C4-2B (cell line): ENCODE measurements around the gene OR10Z1.

Experiments used
- H3K27ac ChIP-seq: fragments of 450-650 bp; 2 replicates; pipeline ENCODE4 v1.5.1; 2017
- ZFX ChIP-seq: fragments of 450-650 bp; IDR thresholded peaks from 2 replicates; pipeline ENCODE4 v1.6.1; 2017
- TF ChIP-seq, protein P1 (sequence below): fragments of 450-650 bp; conservative IDR thresholded peaks from 2 replicates; pipeline ENCODE4 v1.5.1; 2017; ENCODE audit warnings: mild to moderate bottlenecking

OR10Z1 gene

DNA sequence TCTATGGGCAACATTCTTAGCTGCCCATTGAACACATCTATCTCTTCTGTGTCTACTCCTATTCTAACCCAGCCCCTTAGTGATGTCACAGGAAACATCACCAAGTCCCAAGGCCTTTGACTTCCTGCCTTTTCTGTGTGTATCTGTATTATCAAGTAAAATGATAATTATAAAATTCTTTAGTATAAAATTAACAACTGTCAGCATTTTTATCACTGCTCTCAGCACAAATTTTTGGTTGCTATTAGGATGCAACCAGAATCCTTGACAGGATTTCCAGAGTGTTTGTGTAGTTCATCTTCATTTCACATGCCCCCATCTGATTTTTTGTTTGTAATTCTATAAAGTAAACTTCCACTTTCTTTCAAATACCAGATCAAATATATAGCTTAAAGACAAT is 33.8 kb downstream of the OR10Z1 start:
- TF ChIP-seq, protein P1, sequence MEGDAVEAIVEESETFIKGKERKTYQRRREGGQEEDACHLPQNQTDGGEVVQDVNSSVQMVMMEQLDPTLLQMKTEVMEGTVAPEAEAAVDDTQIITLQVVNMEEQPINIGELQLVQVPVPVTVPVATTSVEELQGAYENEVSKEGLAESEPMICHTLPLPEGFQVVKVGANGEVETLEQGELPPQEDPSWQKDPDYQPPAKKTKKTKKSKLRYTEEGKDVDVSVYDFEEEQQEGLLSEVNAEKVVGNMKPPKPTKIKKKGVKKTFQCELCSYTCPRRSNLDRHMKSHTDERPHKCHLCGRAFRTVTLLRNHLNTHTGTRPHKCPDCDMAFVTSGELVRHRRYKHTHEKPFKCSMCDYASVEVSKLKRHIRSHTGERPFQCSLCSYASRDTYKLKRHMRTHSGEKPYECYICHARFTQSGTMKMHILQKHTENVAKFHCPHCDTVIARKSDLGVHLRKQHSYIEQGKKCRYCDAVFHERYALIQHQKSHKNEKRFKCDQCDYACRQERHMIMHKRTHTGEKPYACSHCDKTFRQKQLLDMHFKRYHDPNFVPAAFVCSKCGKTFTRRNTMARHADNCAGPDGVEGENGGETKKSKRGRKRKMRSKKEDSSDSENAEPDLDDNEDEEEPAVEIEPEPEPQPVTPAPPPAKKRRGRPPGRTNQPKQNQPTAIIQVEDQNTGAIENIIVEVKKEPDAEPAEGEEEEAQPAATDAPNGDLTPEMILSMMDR = no peak
- no peak for TF ChIP-seq ZFX
- no peak overlapping the region for H3K27ac ChIP-seq

DNA sequence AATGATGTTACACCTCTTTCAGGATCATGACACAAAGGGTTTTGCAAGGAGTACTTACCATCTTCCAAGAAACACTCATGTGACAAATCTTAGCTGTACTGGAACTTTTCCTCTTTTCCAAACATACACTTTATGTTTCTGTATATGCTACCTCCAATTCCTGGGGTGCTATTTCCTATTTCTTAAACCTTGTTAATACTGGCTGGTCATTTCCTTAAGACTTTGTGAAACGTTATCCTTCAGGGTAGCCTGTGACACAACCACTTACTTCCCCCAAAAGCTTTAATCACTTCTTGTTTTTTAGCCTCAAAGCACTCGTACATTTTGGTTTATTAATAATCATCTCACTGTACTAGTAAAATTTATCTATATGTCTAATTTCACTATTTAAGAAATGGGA is 39.4 kb downstream of the OR10Z1 start:
- TF ChIP-seq, protein P1 = no peak
- TF ChIP-seq ZFX = no peak
- no peak overlapping the region for H3K27ac ChIP-seq

GRCh38 chr1:158646465-158646864 is 41.4 kb downstream of the OR10Z1 start:
- no peak for TF ChIP-seq ZFX
- TF ChIP-seq, protein P1 = no peak
- no peak overlapping the region for H3K27ac ChIP-seq

GRCh38 chr1:158649052-158649451 is 44.0 kb downstream of the OR10Z1 start:
- H3K27ac ChIP-seq = no peak overlapping the region
- TF ChIP-seq, protein P1 = no peak; the same call in 1 of the 2 replicates
- TF ChIP-seq ZFX = no peak

DNA sequence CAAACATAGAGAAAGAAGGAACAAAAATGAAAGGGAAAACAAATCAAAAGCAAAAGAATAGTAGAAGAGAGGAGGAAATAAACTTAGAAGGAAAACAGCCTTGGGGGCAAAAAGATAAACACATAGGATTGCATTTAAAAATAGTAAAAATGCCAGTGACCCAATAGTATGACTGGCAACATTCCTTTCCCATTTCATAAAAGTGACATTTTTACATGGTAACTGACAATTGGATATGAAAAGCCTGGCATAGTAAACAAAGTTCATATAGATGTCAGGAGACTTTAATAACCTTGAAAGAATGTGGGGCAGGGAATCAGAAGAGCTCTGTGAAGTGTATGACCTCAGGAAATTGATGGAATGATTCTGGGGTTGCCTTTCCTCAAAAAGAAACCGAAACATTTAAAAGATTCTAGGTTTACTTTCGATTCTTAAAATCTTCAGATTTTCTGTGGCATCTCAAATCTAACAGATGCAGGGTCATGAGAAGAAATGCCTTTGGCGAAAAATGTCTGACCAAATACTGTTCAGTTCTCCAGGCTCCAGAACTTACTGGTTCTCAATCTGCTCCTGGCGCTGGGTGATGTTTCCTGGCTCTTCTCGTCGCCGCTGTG is 47.8 kb downstream of the OR10Z1 start:
- no peak for TF ChIP-seq ZFX
- TF ChIP-seq, protein P1 = no peak
- H3K27ac ChIP-seq = no peak overlapping the region

DNA sequence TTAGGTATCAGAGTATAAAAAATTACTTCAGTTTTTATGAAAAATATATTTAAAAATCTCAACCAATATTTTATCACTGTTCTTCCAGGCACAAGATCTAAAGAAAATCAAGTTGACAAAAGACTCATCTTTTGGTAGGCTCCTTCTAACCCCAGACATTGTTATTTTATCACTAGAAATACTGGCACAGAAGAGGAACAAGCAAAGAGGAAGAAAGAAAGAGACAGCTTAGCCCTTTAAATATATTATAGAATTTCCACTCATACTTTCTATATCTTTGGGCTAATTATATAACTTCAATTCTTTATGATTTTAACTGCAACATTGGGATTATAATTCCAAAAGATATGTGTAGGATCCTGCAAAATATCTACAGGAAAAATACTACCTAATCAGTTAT is 49.0 kb downstream of the OR10Z1 start:
- TF ChIP-seq ZFX = no peak
- TF ChIP-seq, protein P1 = no peak

GRCh38 chr1:158654571-158654970 is 49.5 kb downstream of the OR10Z1 start:
- H3K27ac ChIP-seq = no peak overlapping the region
- TF ChIP-seq, protein P1 = no peak
- no peak for TF ChIP-seq ZFX

More for the DNA sequence above, 49.0 kb downstream of the OR10Z1 start:
- no peak overlapping the region for H3K27ac ChIP-seq
